Endodermal cell (in vitro differentiated cells): ENCODE results near the gene CEP164. TPM values are rescaled to one million over a fixed set of nuclear protein-coding genes. Genes with fewer than 3 reads are reported as not detected.
A peak's percentile ranks its signal among the peaks of the same experiment; 100 is the strongest.

Source experiments
- DNase-seq: peaks from one replicate; pipeline ENCODE4 v3.0.0-alpha.2; 2017
- H3K27ac ChIP-seq: 2 replicates; pipeline ENCODE4 v1.5.1; 2013; ENCODE audit warnings: mild to moderate bottlenecking, low read depth, low read length, moderate library complexity
- H3K27me3 ChIP-seq: 2 replicates; pipeline ENCODE4 v1.6.1; 2013; ENCODE audit warnings: mild to moderate bottlenecking, low read length, moderate library complexity; ENCODE audit not compliant: insufficient read depth, control insufficient read depth, poor library complexity, severe bottlenecking
- H3K36me3 ChIP-seq: 2 replicates; pipeline ENCODE4 v1.7.0; 2013; ENCODE audit warnings: mild to moderate bottlenecking, low read length, moderate library complexity; ENCODE audit not compliant: control insufficient read depth, insufficient read depth
- H3K4me1 ChIP-seq: one replicate; pipeline ENCODE4 v1.7.0; 2013; ENCODE audit warnings: low read length; ENCODE audit not compliant: control insufficient read depth, insufficient read depth
- H3K4me3 ChIP-seq: 2 replicates; pipeline ENCODE4 v1.5.1; 2013; ENCODE audit warnings: mild to moderate bottlenecking, low read length, moderate library complexity
- H3K9ac ChIP-seq: 2 replicates; pipeline ENCODE4 v1.6.1; 2013; ENCODE audit warnings: mild to moderate bottlenecking, low read length, moderate library complexity; ENCODE audit not compliant: poor library complexity, severe bottlenecking; ENCODE audit errors: extremely low read depth
- H3K9me3 ChIP-seq: 2 replicates; pipeline ENCODE4 v1.6.1; 2013; ENCODE audit warnings: mild to moderate bottlenecking, low read length, moderate library complexity; ENCODE audit not compliant: control insufficient read depth
- H3K27ac Mint-ChIP-seq: 2 replicates; pipeline ENCODE4 v1.8.0; 2020; ENCODE audit warnings: mixed read lengths
- H3K27me3 Mint-ChIP-seq: 2 replicates; pipeline ENCODE4 v1.8.0; 2021; ENCODE audit warnings: mild to moderate bottlenecking, mixed read lengths; ENCODE audit not compliant: insufficient read depth
- H3K36me3 Mint-ChIP-seq: 2 replicates; pipeline ENCODE4 v1.8.0; 2020; ENCODE audit warnings: low read depth, mixed read lengths
- H3K4me1 Mint-ChIP-seq: 2 replicates; pipeline ENCODE4 v1.8.0; 2020; ENCODE audit warnings: mixed read lengths
- H3K4me3 Mint-ChIP-seq: 2 replicates; pipeline ENCODE4 v1.8.0; 2020; ENCODE audit warnings: mild to moderate bottlenecking, moderate library complexity, mixed read lengths
- H3K9me3 Mint-ChIP-seq: 2 replicates; pipeline ENCODE4 v1.8.0; 2020; ENCODE audit warnings: mild to moderate bottlenecking, mixed read lengths
- WGBS, 2 experiments: methylation state at CpG; one replicate each; pipeline versions ENCODE4 v1.1.5 to v1.1.7; 2013; ENCODE audit warnings: missing lambda C conversion rate in 2 of 2, mixed read lengths in 1 of 2; ENCODE audit not compliant: insufficient coverage in 1 of 2, insufficient read length in 1 of 2; 5-methylcytosine and 5-hydroxymethylcytosine counted together
- total RNA-seq, 2 donors: library from RNA; stranded (reverse); fragmentation: NEBNext Ultra II Directional in 1 of 2; extraction: Animal tissue kit (Norgen Biotek cat#: 25700) in 1 of 2; gene quantifications; 2 replicates in 1 of 2; 3 replicates in 1 of 2; pipeline ENCODE4 v1.2.1, GENCODE V29; 2021
- TF ChIP-seq, protein P1 (sequence below): fragments of 200-600 bp; sonication (generic); conservative IDR thresholded peaks from 2 replicates; pipeline ENCODE4 v1.5.0; 2021; ENCODE audit warnings: antibody characterized with exemption, mild to moderate bottlenecking

The CEP164 gene
- total RNA-seq, 2 donors from 2014 or later = 32.7 to 33.6 TPM

DNA sequence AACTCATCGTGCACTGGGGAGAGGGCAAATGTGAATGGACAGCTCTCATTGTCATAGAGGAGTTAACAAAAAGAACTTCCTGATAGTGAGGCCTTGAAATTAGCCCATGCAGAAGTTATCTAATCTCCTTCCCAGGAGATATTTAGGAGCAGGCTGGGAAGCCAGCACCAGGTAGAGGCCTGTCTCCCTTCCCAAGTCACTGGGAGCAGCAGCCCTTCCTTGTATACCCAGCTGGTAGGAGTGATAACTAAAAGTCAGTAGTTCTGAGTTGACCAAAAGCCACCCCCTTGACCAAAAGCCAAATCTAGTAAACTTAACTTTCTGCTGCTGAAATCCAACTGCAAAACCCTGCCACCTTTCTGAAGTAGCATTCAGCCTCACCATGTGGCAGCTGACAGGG is 37.9 kb upstream of the CEP164 start:
- Histone ChIP-seq H3K9me3 (no peaks in the 10 kb centered on the region), H3K4me3 (no peak overlapping the region), H3K36me3 (peaks cover 81% of the 10 kb centered on the region), H3K27ac (no peak overlapping the region), H3K9ac (no peak overlapping the region), H3K27me3 (no peaks in the 10 kb centered on the region), H3K4me1 (peaks cover 12% of the 10 kb centered on the region)
- peak; percentile 31 for DNase-seq
- TF ChIP-seq, protein P1, sequence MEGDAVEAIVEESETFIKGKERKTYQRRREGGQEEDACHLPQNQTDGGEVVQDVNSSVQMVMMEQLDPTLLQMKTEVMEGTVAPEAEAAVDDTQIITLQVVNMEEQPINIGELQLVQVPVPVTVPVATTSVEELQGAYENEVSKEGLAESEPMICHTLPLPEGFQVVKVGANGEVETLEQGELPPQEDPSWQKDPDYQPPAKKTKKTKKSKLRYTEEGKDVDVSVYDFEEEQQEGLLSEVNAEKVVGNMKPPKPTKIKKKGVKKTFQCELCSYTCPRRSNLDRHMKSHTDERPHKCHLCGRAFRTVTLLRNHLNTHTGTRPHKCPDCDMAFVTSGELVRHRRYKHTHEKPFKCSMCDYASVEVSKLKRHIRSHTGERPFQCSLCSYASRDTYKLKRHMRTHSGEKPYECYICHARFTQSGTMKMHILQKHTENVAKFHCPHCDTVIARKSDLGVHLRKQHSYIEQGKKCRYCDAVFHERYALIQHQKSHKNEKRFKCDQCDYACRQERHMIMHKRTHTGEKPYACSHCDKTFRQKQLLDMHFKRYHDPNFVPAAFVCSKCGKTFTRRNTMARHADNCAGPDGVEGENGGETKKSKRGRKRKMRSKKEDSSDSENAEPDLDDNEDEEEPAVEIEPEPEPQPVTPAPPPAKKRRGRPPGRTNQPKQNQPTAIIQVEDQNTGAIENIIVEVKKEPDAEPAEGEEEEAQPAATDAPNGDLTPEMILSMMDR = no peak
- H3K27me3 Mint-ChIP-seq = no peaks in the 10 kb centered on the region
- no peaks in the 10 kb centered on the region for H3K9me3 Mint-ChIP-seq
- H3K27ac Mint-ChIP-seq = no peak overlapping the region
- peaks cover 25% of the 10 kb centered on the region for H3K4me1 Mint-ChIP-seq
- WGBS, 2 experiments = 90 to 93% methylated on average over 1 of the region's 1 CpG
- peaks cover 68% of the 10 kb centered on the region for H3K36me3 Mint-ChIP-seq
- no peak overlapping the region for H3K4me3 Mint-ChIP-seq

DNA sequence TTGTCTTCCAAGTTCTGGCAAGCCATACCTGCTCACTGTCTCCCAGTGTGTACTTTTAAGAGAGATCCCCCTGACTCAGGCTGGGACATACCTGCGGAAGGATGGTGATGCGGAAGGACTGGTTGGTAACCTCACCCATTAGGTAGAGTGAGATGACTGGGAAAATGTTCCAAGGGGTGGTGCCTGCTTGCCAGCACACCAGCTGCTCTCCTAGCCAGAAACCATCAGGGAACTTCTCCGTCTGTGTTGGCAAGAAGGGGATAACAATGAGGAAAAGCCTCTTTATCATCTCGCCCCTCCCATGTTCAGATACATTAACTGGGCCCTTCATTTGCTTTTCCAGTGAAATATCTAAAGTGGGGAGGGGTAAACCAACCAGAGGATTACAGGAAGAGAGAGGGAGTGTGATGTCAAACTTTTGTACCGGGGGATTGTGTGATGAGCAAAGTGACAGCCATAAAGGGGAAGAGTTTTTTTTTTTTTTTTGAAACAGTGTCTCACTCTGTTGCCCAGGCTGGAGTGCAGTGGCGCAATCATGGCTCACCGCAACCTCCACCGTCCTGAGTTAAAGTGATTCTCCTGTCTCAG is 36.8 kb upstream of the CEP164 start, which contains the start of gene BACE1-AS:
BACE1-AS (plus strand) TSS at position 538 of the 588 bp plus-strand sequence.
- peak; percentile 39 for DNase-seq
- Histone ChIP-seq H3K9ac (no peak within 1 kb of the TSS), H3K36me3 (peaks cover 70% of the 10 kb centered on the region), H3K27me3 (no peaks in the 10 kb centered on the region), H3K4me1 (peaks cover 16% of the 10 kb centered on the region), H3K9me3 (no peaks in the 10 kb centered on the region), H3K27ac (no peak within 1 kb of the TSS), H3K4me3 (no peak within 1 kb of the TSS)
- Mint-ChIP-seq H3K36me3 (peaks cover 60% of the 10 kb centered on the region), H3K27me3 (no peaks in the 10 kb centered on the region), H3K9me3 (no peaks in the 10 kb centered on the region), H3K4me3 (no peak within 1 kb of the TSS), H3K27ac (no peak within 1 kb of the TSS), H3K4me1 (peaks cover 25% of the 10 kb centered on the region)
- TF ChIP-seq, protein P1 = no peak
- WGBS, 2 experiments = 92 to 100% methylated on average over 2 to 8 of the region's 8 CpGs

DNA sequence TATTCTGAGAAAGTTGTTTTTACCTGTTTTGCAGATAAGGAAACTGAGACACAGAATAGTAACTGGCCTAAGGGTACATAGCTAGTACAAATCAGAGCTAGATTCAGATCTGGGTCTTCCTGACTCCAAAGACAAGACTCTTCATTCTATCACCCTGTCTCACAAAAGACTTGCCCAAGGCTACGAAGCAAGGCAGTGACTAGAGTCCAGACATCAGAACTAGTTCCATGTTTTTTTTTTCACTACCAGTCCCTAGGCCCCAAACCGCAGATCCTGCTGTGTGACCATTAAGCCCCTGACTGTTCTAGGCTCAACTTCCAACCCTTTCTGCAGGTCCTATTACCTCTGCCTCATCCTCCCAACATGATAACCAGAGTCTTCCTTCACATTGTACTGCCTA is 35.0 kb upstream of the CEP164 start:
- Histone ChIP-seq H3K4me1 (peaks cover 17% of the 10 kb centered on the region), H3K9me3 (no peaks in the 10 kb centered on the region), H3K27me3 (no peaks in the 10 kb centered on the region), H3K4me3 (no peak overlapping the region), H3K36me3 (peaks cover 55% of the 10 kb centered on the region), H3K27ac (no peak overlapping the region), H3K9ac (no peak overlapping the region)
- no peak for DNase-seq
- Mint-ChIP-seq H3K9me3 (no peaks in the 10 kb centered on the region), H3K36me3 (peaks cover 54% of the 10 kb centered on the region), H3K27me3 (no peaks in the 10 kb centered on the region), H3K27ac (no peak overlapping the region), H3K4me1 (peaks cover 18% of the 10 kb centered on the region), H3K4me3 (no peak overlapping the region)
- TF ChIP-seq, protein P1 = no peak
- WGBS, 2 experiments = 96% methylated on average over 2 of the region's 2 CpGs
